Measurements from ENCODE around the gene CARD8.

The CARD8 gene

GRCh38 chr19:48169578-48169938, 86.2 kb downstream of the CARD8 start:
- no peak for DNase-seq

DNA sequence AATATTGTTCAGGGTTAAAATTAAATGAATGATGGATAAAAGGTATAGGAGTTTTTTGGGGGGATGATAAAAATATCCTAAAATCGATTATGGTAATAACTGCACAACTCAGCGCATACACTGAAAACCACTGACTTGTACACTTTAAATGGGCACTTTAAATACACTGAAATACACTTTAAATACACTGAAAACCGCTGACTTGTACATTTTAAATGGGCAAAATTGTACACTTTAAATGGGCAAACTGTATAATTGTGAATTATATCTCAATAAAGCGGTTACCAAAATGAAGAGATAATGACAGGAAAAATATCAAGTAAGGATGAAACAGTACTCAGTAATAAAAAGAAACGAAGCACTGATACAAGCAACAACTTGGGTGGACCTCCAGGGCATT, 87.0 kb downstream of the CARD8 start:
- no peak for DNase-seq

GRCh38 chr19:48158210-48158790, 97.4 kb downstream of the CARD8 start:
- DNase-seq = no peak

Measured in cortex of kidney (tissue), 1 donor.